Activated naive CD4-positive, alpha-beta T cell treated with anti-CD3 and anti-CD28 coated beads, Interleukin-2, amount 50 U/mL, for 72 hours (primary cell): ENCODE measurements around the gene UBL5. TPM values are rescaled to one million over a fixed set of nuclear protein-coding genes. Genes with fewer than 3 reads are reported as not detected.
A peak's percentile ranks its signal among the peaks of the same experiment; 100 is the strongest.
"Not testable (repeated sequence)": the region's sequence is repeated elsewhere in the genome, so short reads cannot be mapped to it uniquely, and the experiment has no call there.

Experiments
- ATAC-seq, 2 donors: fragments of 150-1000 bp; cut with Tn5 transposase; 2 replicates each; pipeline ENCODE4 v1.10.0; 2021; ENCODE audit warnings: mild to moderate bottlenecking in 2 of 2, moderate library complexity in 2 of 2
- DNase-seq, 2 donors: peaks; one replicate each; pipeline ENCODE4 v3.0.0; 2021 to 2022; ENCODE audit warnings: low spot score in 2 of 2
- H3K27ac Mint-ChIP-seq, 2 donors: one replicate each; pipeline ENCODE4 v1.8.0; 2022; ENCODE audit warnings: mild to moderate bottlenecking in 2 of 2, mixed read lengths in 2 of 2
- H3K36me3 Mint-ChIP-seq, 2 donors: one replicate each; pipeline ENCODE4 v1.8.0; 2022; ENCODE audit warnings: mixed read lengths in 2 of 2
- H3K9me3 Mint-ChIP-seq, 2 donors: one replicate each; pipeline ENCODE4 v1.8.0; 2022; ENCODE audit warnings: mixed read lengths in 2 of 2
- total RNA-seq, 2 donors: library from RNA; stranded (reverse); gene quantifications; one replicate each; pipeline ENCODE4 v1.2.3, GENCODE V29; 2022

The UBL5 gene
- total RNA-seq, 2 donors from 2014 or later = 268 to 366 TPM

- ATAC-seq (no peak), DNase-seq (no peak)
- peak overlapping the region in 1 of 2 donors; percentile 12 for H3K27ac Mint-ChIP-seq
- H3K9me3 Mint-ChIP-seq = no peaks in the 10 kb centered on the region
- H3K36me3 Mint-ChIP-seq = no peaks in the 10 kb centered on the region
Measured at GRCh38 chr19:9799162-9799561, 28.6 kb upstream of the UBL5 start.

GRCh38 chr19:9801976-9802375, 25.7 kb upstream of the UBL5 start:
- no peak for ATAC-seq
- H3K9me3 Mint-ChIP-seq = no peaks in the 10 kb centered on the region

DNA sequence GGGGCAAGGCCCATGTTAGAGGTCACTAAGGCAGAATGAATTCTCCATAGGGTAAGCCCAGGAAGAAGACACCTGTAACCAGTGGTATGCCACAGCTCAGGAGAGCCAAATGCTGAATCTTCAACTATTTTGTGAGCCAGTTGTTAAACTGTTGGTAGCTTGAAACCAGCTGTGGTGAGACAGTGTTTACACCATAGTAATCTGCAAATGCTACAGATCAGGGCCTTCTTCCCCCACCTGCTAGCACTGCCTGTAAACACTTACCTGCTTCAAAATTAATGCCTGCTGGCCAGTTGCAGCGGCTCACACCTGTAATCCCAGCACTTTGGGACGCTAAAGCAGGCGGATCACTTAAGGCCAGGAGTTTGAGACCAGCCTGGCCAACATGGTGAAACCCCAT, 20.9 kb upstream of the UBL5 start:
- ATAC-seq (no peak), DNase-seq (no peak)
- no peaks in the 10 kb centered on the region for H3K9me3 Mint-ChIP-seq
- peaks cover 5 to 13% of the 10 kb centered on the region in 2 donors for H3K36me3 Mint-ChIP-seq
- no peak overlapping the region for H3K27ac Mint-ChIP-seq

More at GRCh38 chr19:9801976-9802375, 25.7 kb upstream of the UBL5 start:
- Mint-ChIP-seq H3K36me3 (no peaks in the 10 kb centered on the region), H3K27ac (peak overlapping the region in 1 of 2 donors; percentile 91)
- no peak for DNase-seq

DNA sequence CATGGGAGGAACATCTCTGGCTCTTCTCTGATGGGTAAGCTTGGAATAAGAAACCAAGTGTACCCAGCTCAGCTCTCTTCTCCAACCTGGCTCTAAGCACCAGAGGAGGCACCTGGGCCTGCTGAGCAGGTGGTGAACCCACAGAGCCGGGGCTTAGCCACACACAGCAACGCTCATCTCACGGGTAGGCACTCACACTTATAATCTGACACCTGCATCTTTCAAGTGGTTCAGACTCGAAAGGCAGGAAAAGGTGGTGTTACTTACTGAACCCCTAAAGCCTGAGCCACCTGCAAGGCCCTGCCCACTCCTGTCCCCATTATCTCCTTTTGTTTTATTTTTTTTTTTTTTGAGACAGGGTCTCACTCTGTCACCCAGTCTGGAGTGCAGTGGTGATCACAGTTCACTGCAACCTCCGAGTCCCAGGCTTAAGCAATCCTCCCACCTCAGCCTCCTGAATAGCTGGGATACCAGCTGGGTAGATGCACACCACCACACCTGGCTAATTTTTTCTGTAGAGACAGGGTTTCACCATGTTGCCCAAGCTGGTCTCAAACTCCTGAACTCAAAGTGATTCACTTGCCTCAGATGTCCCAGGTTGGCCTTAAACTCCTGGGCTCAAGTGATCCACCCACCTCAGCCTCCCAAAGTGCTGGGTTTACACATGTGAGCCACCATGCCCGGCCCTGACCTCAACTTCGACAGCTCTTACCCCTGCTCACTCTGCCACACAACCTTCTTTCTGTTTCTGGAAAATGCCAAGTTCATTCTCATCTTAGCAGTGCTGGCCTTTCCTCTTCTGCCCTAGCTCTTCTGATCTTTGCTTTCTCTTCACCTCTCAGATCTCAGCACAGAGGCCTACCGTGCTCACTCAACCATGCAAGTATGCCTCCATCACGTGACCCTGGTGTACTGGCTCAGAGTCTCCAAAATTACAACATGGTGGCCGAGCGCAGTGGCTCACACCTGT, 18.6 kb upstream of the UBL5 start:
- H3K27ac Mint-ChIP-seq = peak overlapping the region; percentile 2 to 30
- no peak for DNase-seq
- ATAC-seq = peak; percentile 52 to 64

GRCh38 chr19:9811139-9811538, 16.6 kb upstream of the UBL5 start:
- Mint-ChIP-seq H3K27ac (no peak overlapping the region), H3K36me3 (peaks cover 7 to 37% of the 10 kb centered on the region in 2 donors), H3K9me3 (peaks cover 0 to under 1% of the 10 kb centered on the region in 2 donors)
- DNase-seq = no peak
- no peak for ATAC-seq

More for the DNA sequence above, 18.6 kb upstream of the UBL5 start:
- peaks cover 5 to 19% of the 10 kb centered on the region in 2 donors for H3K36me3 Mint-ChIP-seq
- no peaks in the 10 kb centered on the region for H3K9me3 Mint-ChIP-seq

GRCh38 chr19:9818175-9818733, 9.5 kb upstream of the UBL5 start:
- Mint-ChIP-seq H3K36me3 (peaks cover 12 to 42% of the 10 kb centered on the region in 2 donors), H3K9me3 (peaks cover 4 to 9% of the 10 kb centered on the region in 2 donors), H3K27ac (peak overlapping the region; percentile 95 to 97)
- DNase-seq = peak in 1 of 2 donors; percentile 6
- no peak for ATAC-seq

- ATAC-seq = peak; percentile 87 to 90
- Mint-ChIP-seq H3K9me3 (peaks cover 4 to 9% of the 10 kb centered on the region in 2 donors), H3K36me3 (peaks cover 12 to 38% of the 10 kb centered on the region in 2 donors), H3K27ac (peak within 1 kb of the TSS; percentile 95 to 97)
- peak; percentile 100 for DNase-seq
Measured at GRCh38 chr19:9818734-9819595, 8.8 kb upstream of the UBL5 start, which contains the start of gene FBXL12. Gene FBXL12, minus strand, starts transcription at chr19:9819079. Its CDS starts 266 bp downstream, at chr19:9818813.

GRCh38 chr19:9819596-9819909, 8.2 kb upstream of the UBL5 start:
- peak overlapping the region; percentile 65 to 97 for H3K27ac Mint-ChIP-seq
- DNase-seq = no peak
- H3K9me3 Mint-ChIP-seq = peaks cover 4 to 9% of the 10 kb centered on the region in 2 donors
- H3K36me3 Mint-ChIP-seq = peaks cover 12 to 35% of the 10 kb centered on the region in 2 donors
- no peak for ATAC-seq

- peaks cover 12 to 30% of the 10 kb centered on the region in 2 donors for H3K36me3 Mint-ChIP-seq
- not testable (repeated sequence) for H3K9me3 Mint-ChIP-seq, ATAC-seq
- peak overlapping the region in 1 of 2 donors; percentile 97 for H3K27ac Mint-ChIP-seq
- DNase-seq = peak in 1 of 2 donors; percentile 58
Measured at GRCh38 chr19:9820034-9820433, 7.7 kb upstream of the UBL5 start.

- Mint-ChIP-seq H3K9me3 (no peaks in the 10 kb centered on the region), H3K27ac (peak overlapping the region in 1 of 2 donors; percentile 88), H3K36me3 (peaks cover 12 to 18% of the 10 kb centered on the region in 2 donors)
- no peak for DNase-seq
- no peak for ATAC-seq
Measured at GRCh38 chr19:9823816-9824215, 3.9 kb upstream of the UBL5 start.

DNA sequence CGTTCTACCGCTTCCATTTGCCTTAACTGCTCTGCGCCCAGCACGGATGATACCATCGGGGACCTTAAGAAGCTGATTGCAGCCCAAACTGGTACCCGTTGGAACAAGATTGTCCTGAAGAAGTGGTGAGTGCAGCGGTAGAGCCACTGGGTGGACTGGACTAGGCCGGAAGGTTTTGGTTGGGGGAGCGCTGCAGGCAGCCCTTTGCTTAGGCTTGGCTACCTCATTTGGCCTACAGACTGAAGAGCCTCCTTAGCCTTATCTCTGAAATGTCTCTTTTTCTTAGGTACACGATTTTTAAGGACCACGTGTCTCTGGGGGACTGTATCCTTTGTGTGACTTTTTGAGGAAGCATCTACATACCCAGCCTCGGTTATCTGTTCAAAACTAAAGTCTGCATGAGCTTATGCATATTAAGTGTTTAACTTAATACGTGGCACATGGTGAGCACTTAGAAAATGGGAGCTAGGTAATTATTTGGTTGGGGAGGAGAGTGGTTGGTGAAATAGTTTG, 889 bp downstream of the UBL5 start:
- Mint-ChIP-seq H3K9me3 (no peaks in the 10 kb centered on the region), H3K36me3 (peaks cover 12 to 20% of the 10 kb centered on the region in 2 donors), H3K27ac (peak overlapping the region; percentile 92 to 100)
- no peak for DNase-seq
- no peak for ATAC-seq

- no peaks in the 10 kb centered on the region for H3K9me3 Mint-ChIP-seq
- peaks cover 0 to 8% of the 10 kb centered on the region in 2 donors for H3K36me3 Mint-ChIP-seq
- no peak for ATAC-seq
- no peak for DNase-seq
- H3K27ac Mint-ChIP-seq = peak overlapping the region in 1 of 2 donors; percentile 63
Measured at GRCh38 chr19:9834307-9834725, 6.6 kb downstream of the UBL5 start.

- ATAC-seq = peak; percentile 98
- DNase-seq = peak; percentile 99
- H3K9me3 Mint-ChIP-seq = no peaks in the 10 kb centered on the region
Measured at GRCh38 chr19:9834726-9835506, 7.2 kb downstream of the UBL5 start, which contains the start of gene PIN1. Gene PIN1, plus strand, starts transcription at chr19:9835318. Its CDS starts 27 bp downstream, at chr19:9835345.

GRCh38 chr19:9835507-9835949, 7.8 kb downstream of the UBL5 start:
- peak overlapping the region in 1 of 2 donors; percentile 80 for H3K27ac Mint-ChIP-seq
- H3K36me3 Mint-ChIP-seq = peaks cover 0 to 8% of the 10 kb centered on the region in 2 donors
- no peaks in the 10 kb centered on the region for H3K9me3 Mint-ChIP-seq
- DNase-seq (no peak), ATAC-seq (no peak)

More at GRCh38 chr19:9834726-9835506, 7.2 kb downstream of the UBL5 start, which contains the start of gene PIN1:
- Mint-ChIP-seq H3K36me3 (peaks cover 0 to 8% of the 10 kb centered on the region in 2 donors), H3K27ac (peak within 1 kb of the TSS; percentile 80 to 93)

- peak overlapping the region; percentile 80 to 93 for H3K27ac Mint-ChIP-seq
- peaks cover 0 to 8% of the 10 kb centered on the region in 2 donors for H3K36me3 Mint-ChIP-seq
- DNase-seq (no peak), ATAC-seq (no peak)
- H3K9me3 Mint-ChIP-seq = no peaks in the 10 kb centered on the region
Measured at GRCh38 chr19:9836021-9836420, 8.3 kb downstream of the UBL5 start.
